Activated naive CD4-positive, alpha-beta T cell treated with anti-CD3 and anti-CD28 coated beads, Interleukin-2, amount 50 U/mL, for 24 hours (primary cell): Measurements from ENCODE around the gene PACS2.
A peak's percentile ranks its signal among the peaks of the same experiment; 100 is the strongest.
"Not testable (repeated sequence)": the region's sequence is repeated elsewhere in the genome, so short reads cannot be mapped to it uniquely, and the experiment has no call there.

Source experiments
- H3K27ac Mint-ChIP-seq: one replicate; pipeline ENCODE4 v1.8.0; 2021; ENCODE audit warnings: mild to moderate bottlenecking, mixed read lengths
- H3K27me3 Mint-ChIP-seq: one replicate; pipeline ENCODE4 v1.8.0; 2021; ENCODE audit warnings: mixed read lengths
- H3K36me3 Mint-ChIP-seq: one replicate; pipeline ENCODE4 v1.8.0; 2021; ENCODE audit warnings: mixed read lengths
- H3K4me1 Mint-ChIP-seq: one replicate; pipeline ENCODE4 v1.8.0; 2021; ENCODE audit warnings: mixed read lengths
- H3K4me3 Mint-ChIP-seq: one replicate; pipeline ENCODE4 v1.8.0; 2021; ENCODE audit warnings: mild to moderate bottlenecking, mixed read lengths
- H3K9me3 Mint-ChIP-seq: one replicate; pipeline ENCODE4 v1.8.0; 2021; ENCODE audit warnings: mixed read lengths

Gene PACS2

DNA sequence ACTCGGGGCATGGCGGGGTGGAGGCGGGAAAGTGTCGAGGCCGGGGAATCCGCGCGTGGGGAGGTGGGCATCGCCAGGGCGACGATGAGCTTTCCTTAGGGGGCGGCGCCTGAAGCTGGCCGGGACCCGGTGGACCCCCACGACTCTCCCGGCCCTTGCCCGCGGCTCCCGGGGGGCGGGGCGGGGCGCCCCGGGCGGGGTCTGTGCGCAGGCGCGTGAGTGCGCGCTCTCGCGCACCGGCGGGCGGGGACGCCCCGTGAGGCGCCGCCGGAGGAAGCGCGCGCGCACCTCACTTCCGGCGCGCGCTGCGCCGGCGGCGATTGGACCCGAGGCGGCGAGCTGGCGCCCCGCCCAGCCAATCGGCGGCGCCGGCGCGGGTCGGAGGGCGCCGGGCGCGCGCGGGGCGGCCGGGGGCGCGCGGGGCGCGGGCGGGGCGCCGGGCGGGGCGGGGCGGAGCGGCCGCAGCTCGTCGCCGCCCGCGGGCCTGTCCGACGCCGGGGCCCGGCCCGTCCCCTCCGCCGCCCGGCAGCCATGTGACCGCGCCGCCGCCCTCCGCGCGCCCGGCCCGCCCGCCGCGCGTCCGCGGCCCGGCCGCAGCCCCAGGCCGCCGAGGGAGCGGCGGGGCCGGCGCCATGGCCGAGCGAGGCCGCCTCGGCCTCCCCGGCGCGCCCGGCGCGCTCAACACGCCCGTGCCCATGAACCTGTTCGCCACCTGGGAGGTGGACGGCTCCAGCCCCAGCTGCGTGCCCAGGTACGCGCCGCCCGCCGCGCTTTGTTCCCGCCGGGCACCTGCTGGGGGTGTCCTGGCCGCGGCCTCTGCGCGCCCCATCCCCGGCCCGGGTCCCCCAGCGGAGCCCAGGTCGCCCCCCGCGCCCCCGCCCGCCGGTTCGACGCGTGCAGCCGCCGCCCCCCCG lies at the start of gene PACS2:
TSS of gene PACS2 (plus strand) at position 462 of the 914 bp plus-strand sequence. CDS start at position 633, 171 bp downstream.
- no peaks in the 10 kb centered on the region for H3K9me3 Mint-ChIP-seq
- H3K27me3 Mint-ChIP-seq, result no peaks in the 10 kb centered on the region
- H3K4me1 Mint-ChIP-seq, result peaks cover 29% of the 10 kb centered on the region
- H3K36me3 Mint-ChIP-seq, result no peaks in the 10 kb centered on the region
- H3K27ac Mint-ChIP-seq, result peak within 1 kb of the TSS; percentile 59
- peak within 1 kb of the TSS; percentile 93 for H3K4me3 Mint-ChIP-seq

DNA sequence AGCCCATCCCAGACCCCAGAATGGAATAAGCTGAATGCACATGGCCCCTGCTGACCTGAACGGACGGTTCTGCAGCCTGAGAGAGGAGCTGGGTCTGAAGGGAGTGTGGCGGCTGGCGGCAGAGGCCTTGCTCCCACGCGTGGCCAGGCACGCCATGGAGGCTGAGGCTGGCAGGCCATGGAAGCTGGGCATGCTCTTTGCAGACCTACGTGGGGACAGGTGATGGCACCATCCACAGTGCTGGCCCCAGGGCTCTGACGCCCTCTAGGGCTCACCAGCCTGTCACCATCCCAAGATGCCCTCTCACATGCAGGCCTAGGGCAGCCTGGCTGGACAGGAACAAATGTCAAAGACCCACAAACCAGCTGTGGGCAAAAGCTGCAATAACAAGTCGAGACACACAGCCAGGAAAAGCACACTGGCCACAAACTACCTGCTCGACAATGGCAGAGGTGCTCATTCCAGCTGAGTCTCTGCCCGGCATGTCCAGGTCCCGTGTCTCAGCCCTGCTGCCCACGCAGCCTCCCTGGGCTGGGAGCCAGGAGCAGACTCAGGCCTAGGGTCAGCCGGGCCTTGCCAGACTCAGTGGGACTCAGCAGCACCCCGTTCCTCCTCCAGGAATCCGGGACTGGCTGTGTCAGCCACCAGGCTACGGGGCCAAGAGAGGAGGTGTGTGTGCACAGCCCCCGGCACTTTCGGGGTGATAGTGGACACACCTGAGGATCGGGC lies 46.6 kb upstream of the PACS2 start:
- Mint-ChIP-seq H3K27me3 (no peaks in the 10 kb centered on the region), H3K36me3 (peaks cover 7% of the 10 kb centered on the region), H3K4me1 (peaks cover 5% of the 10 kb centered on the region), H3K9me3 (no peaks in the 10 kb centered on the region), H3K4me3 (no peak overlapping the region), H3K27ac (no peak overlapping the region)

DNA sequence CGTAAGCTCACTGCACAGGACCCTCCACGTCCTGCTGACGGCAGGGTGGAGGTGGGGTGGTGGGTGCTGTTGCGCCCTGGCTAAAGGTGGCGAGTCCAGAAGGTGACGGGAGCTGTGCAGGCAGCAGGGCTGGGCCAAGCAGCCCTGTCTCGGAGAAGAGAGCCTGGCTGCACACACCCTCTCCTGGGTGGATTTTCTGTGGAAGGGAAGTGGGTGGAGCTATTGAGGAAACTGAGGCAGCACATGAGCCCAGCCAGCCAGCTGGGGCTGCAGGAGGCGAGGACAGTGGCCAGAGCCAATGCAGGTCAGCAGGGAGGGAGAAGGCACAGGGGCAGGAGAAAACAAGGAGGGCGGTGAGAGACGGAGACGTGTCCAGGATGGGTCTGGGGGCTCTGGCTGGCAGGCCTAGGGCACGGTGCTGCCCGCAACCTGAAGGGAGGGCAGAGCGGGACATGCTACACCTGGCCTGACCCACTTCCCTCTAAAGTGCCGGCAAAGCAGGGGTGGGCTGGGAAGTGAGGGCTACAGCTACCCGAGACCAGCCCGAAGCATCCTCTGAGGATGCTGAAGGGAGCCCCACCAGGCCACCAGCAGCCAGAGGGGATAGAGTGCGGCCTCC lies 45.7 kb upstream of the PACS2 start:
- Mint-ChIP-seq H3K27ac (no peak overlapping the region), H3K4me1 (peaks cover 5% of the 10 kb centered on the region), H3K27me3 (no peaks in the 10 kb centered on the region)

DNA sequence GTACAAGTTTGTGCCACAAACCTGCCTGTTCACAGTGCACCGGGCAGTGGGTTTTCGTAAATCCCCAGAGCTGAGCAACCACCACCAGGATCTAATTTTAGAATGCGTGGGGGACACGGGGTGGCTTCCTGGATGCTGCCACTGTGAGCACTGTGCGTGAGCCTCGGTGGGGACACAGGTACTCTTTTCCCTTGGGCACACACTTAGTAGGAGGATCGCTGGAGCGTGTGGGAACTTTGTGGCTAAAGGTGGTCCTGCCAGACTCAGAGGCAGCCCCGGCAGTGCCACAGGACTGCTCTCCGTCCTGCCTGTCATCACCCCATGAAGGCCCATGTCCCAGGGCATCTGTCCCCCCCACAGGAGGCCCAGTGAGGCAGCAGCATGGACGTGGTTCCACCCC lies 45.1 kb upstream of the PACS2 start:
- H3K27me3 Mint-ChIP-seq, result no peaks in the 10 kb centered on the region
- H3K36me3 Mint-ChIP-seq, result peaks cover 5% of the 10 kb centered on the region
- peaks cover 5% of the 10 kb centered on the region for H3K4me1 Mint-ChIP-seq
- no peak overlapping the region for H3K4me3 Mint-ChIP-seq
- no peak overlapping the region for H3K27ac Mint-ChIP-seq
- no peaks in the 10 kb centered on the region for H3K9me3 Mint-ChIP-seq

More for the DNA sequence above, 45.7 kb upstream of the PACS2 start:
- Mint-ChIP-seq H3K4me3 (no peak overlapping the region), H3K9me3 (no peaks in the 10 kb centered on the region), H3K36me3 (peaks cover 6% of the 10 kb centered on the region)

DNA sequence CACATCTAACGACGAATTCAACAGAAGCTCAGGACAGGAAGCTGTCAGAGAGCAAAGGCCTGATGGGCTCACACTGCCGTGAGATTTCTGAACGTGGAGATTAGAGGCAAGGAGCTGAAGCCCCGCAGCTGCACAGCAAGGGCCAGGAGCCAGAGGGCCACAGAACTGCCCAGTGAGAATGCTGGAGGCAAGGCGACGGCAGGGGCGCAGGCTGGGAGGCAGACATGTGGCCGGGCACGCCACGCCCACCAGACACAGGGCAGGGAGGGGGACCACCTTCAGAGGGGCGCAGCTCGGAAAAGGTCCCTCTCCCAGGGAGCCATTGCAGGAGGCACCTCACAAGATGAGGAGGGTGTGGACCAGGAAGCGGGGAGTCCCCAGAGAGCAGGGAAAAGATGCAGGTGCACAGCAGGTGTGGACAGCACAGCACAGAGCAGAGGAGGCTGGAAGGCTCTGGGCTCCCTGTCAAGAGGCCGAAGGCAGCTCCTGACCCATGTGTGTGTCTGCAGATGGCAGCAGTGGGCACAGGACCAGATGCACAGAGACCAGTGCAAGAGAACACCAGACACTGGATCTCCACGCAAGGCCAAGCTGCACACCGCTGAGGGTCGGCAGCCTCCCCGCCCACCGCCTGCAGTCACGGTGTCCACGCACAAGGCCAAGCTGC lies 43.2 kb upstream of the PACS2 start:
- Mint-ChIP-seq H3K27ac (no peak overlapping the region), H3K9me3 (no peaks in the 10 kb centered on the region), H3K4me1 (peaks cover 9% of the 10 kb centered on the region), H3K4me3 (no peak overlapping the region), H3K27me3 (no peaks in the 10 kb centered on the region), H3K36me3 (peaks cover 3% of the 10 kb centered on the region)

DNA sequence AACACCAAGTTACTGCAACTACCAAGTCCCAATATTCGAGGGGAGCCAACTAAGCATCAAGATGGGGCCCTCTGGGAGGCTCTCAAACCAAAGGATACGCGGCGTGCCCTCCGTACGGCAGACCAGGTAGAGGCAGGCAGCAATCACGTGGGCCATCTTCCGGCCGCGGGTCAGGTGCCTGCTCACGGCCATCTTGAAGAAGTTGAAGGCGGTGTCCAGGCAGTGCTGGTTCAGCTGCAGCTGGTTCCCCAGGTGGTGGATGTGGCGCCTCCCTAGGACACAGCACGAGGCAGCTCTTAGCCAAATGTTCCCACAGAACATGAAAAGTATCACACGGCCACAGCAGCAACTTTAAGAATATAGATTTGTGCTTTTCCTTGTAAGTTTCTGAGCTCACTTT lies 41.9 kb upstream of the PACS2 start:
- Mint-ChIP-seq H3K4me3 (no peak overlapping the region), H3K4me1 (peaks cover 9% of the 10 kb centered on the region), H3K9me3 (no peaks in the 10 kb centered on the region), H3K36me3 (peaks cover 3% of the 10 kb centered on the region), H3K27me3 (no peaks in the 10 kb centered on the region), H3K27ac (no peak overlapping the region)

DNA sequence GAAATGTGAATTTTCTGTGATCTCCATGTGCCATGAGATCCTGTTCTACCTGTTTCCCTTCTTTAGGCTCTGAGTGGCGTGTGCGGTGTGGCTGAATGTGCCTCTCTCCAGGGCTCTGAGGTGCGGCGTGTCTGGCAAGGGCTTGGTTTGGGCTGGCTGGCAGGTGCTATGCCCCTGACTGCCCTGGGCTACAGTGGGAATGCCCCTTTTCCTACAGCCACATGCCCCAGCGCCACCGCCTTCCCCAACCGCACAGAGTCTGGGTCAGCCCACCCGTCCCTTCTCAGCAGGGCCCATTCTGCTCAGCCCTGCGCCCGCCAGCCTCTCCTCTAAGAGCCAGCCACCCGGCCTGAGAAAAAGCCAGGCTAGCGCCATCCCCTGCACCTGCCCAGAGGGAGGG lies 41.5 kb upstream of the PACS2 start:
- Mint-ChIP-seq H3K4me3 (no peak overlapping the region), H3K27ac (no peak overlapping the region), H3K36me3 (peaks cover 3% of the 10 kb centered on the region), H3K4me1 (peaks cover 9% of the 10 kb centered on the region), H3K9me3 (no peaks in the 10 kb centered on the region), H3K27me3 (no peaks in the 10 kb centered on the region)

DNA sequence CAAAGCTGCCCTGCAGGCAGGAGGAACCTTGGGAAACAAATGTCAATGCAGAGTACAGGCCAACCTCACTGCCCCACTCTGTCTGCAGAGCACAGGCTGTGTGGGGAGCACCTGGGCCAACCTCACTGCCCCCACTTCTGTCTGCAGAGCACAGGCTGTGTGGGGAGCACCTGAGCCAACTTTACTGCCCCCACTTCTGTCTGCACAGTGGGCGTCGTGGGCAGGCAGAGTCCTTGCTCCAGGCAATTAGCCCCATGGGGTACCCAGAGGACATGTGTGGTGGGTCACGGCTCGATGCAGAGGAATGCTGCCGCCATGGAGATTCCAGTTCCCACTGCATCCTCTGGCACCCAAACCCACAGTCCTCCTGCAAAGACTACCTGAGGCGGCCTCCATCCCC lies 39.9 kb upstream of the PACS2 start:
- H3K4me3 Mint-ChIP-seq, result no peak overlapping the region
- peaks cover 9% of the 10 kb centered on the region for H3K4me1 Mint-ChIP-seq
- no peaks in the 10 kb centered on the region for H3K9me3 Mint-ChIP-seq
- no peak overlapping the region for H3K27ac Mint-ChIP-seq
- no peaks in the 10 kb centered on the region for H3K27me3 Mint-ChIP-seq
- peaks cover 1% of the 10 kb centered on the region for H3K36me3 Mint-ChIP-seq

DNA sequence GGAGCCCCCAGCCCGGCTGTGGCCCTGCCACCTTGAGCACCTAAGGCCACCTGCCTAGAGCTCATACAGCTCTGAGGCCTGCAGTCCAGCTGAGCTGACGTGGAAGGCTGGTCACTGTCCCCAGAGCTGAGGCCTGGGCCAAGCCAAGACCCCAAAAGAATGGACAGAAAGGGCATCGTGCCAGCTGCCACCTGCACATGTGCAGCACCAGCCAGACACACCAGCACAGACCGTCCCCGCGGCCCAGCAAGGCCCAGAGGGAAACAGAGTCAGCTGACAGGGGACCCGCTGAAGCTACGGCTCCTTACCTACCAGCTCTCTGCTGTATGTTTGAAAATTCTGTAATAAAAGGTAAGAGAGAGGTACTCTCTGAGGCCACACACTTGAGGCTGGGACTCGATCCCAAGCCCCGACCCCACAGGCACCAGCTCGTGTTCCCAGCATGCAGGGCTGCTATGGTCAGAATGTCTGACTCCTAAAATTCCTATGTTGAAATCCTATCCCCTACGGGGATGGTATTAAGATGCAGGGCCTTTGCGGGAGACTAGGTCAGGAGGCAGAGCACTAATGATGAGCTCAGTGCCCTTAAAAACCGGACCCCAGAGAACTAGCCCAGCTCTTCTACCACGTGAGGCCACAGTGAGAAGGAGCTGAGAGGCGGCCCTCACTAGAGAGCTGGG lies 39.1 kb upstream of the PACS2 start:
- Mint-ChIP-seq H3K27ac (no peak overlapping the region), H3K9me3 (no peaks in the 10 kb centered on the region), H3K4me1 (peaks cover 9% of the 10 kb centered on the region), H3K36me3 (peaks cover 1% of the 10 kb centered on the region), H3K4me3 (no peak overlapping the region), H3K27me3 (no peaks in the 10 kb centered on the region)

DNA sequence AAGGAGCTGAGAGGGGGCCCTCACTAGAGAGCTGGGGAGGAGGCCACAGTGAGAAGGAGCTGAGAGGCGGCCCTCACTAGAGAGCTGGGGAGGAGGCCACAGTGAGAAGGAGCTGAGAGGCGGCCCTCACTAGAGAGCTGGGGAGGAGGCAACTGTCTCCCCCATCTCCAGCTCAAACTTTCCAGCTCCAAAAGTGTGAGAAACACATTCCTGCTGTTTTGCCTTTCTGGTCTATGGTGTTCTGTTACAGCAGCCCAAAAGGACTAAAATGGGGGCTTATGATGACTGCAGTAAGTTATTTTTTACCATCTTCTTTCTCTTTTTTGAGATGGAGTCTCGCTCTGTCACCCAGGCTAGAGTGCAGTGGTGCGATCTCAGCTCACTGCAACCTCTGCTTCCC lies 37.1 kb upstream of the PACS2 start:
- H3K4me3 Mint-ChIP-seq, H3K27ac Mint-ChIP-seq, H3K36me3 Mint-ChIP-seq, H3K27me3 Mint-ChIP-seq, H3K9me3 Mint-ChIP-seq: not testable (repeated sequence)
- H3K4me1 Mint-ChIP-seq, result peaks cover 13% of the 10 kb centered on the region

DNA sequence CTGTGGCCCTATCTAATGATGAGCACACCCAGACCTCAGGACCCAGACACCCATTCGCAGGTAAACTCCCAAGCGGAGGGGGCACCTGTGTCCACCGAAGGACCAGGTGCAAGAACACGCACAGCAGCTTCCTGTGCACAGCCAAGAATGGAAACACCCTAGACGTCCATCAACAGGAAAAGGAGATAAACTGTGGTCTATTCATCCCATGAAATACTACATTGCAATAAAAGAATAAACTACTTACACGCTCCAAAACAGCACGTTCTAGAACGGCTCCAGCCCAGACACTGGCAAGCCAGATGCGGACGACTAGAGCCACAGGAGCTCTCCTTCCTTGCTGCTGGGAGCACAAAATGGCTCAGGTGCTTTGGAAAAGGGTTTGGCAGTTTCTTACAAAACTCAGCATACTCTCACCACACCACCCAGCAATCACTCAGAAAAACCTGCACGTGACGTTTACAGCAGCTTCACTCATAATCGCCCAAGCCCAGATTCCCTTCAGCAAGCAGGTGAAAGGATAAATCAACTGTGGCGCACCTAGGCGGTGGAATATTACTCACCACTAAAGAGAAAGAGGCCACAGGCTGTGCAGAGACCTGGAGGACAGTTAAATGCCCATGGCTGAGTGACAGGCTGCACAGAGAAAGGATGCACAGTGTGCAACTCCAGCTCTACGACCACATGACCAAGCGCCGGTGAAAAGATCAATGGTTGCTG lies 34.7 kb upstream of the PACS2 start:
- peaks cover 28% of the 10 kb centered on the region for H3K4me1 Mint-ChIP-seq
- no peaks in the 10 kb centered on the region for H3K27me3 Mint-ChIP-seq
- H3K9me3 Mint-ChIP-seq, result no peaks in the 10 kb centered on the region
- H3K27ac Mint-ChIP-seq, result no peak overlapping the region
- H3K36me3 Mint-ChIP-seq, result no peaks in the 10 kb centered on the region
- H3K4me3 Mint-ChIP-seq, result no peak overlapping the region

DNA sequence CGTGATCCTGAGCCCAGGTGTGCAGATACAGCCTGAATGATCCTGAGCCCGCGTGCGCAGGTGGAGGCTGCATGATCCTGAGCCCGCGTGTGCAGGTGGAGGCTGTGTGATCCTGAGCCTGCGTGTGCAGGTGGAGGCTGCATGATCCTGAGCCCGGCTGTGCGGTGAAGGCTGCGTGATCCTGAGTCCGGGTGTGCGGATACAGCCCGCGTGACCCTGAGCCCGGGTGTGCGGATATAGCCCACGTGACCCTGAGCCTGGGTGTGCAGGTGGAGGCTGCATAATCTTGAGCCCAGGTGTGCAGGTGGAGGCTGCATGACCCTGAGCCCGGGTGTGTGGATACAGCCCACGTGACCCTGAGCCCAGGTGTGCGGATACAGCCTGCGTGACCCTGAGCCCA lies 34.0 kb upstream of the PACS2 start:
- Mint-ChIP-seq H3K36me3 (no peaks in the 10 kb centered on the region), H3K27me3 (no peaks in the 10 kb centered on the region), H3K4me3 (no peak overlapping the region), H3K4me1 (peaks cover 33% of the 10 kb centered on the region), H3K9me3 (no peaks in the 10 kb centered on the region), H3K27ac (no peak overlapping the region)

DNA sequence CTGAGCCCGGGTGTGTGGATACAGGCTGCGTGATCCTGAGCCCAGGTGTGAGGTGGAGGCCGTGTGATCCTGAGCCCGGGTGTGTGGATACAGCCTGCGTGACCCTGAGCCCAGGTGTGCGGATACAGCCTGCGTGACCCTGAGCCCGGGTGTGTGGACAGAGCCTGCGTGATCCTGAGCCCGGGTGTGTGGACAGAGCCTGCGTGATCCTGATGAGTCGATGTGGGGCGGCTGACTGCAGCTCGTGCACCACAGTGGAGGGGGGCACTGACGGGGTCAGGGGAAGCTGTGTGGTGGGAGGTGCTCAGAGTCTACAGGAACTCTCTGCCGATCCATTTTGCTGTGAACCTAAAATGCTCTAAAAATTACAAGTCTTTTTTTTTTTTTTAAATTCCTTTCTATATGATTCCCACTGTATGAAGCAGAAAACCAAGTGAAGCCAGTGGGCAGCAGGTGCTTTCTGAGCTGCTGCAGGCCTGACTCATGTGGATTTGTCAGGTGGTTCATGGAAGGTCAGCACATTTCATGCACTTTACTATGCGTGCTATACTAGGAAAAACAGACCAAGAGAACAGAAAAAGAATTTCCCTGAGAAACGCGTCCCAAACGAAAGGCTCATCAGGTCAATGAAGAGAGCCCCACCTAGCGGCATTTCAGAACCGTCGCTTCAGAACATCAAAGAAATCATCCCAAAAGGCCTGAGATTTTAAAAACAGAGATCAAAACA lies 33.0 kb upstream of the PACS2 start:
- H3K36me3 Mint-ChIP-seq, result no peaks in the 10 kb centered on the region
- H3K27me3 Mint-ChIP-seq, result no peaks in the 10 kb centered on the region
- no peaks in the 10 kb centered on the region for H3K9me3 Mint-ChIP-seq
- peaks cover 34% of the 10 kb centered on the region for H3K4me1 Mint-ChIP-seq
- H3K27ac Mint-ChIP-seq, result no peak overlapping the region
- H3K4me3 Mint-ChIP-seq, result no peak overlapping the region

DNA sequence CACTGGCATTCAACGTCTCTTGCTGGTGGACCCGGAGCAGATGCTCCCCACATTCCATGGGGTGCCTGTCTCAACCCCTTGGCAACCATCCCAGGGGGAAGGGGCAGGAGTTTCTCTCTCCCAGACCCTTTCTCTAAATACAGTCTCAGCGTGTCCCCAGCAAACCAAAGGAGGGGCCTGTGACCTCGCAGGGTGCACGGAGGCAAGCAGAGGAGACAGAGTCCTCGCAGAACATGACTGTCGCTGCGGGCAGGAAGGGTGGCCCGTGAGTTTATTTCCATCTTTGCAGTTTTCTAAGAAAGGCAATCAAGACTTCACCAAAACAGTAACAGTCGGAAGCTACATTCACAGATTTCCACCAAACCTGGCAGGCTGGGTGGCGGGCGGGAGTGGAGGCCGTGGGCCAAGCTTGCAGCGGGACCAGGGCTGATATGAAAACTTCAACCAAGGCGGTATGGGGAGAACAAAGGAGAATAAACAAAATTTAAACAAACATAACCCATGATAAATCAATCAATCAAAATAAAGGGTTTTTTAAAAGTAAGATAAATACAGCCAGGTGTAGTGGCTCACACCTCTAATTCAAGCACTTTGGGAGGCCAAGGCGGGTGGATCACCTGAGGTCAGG lies 32.3 kb upstream of the PACS2 start:
- H3K4me3 Mint-ChIP-seq, result no peak overlapping the region
- H3K36me3 Mint-ChIP-seq, result no peaks in the 10 kb centered on the region

More for the DNA sequence above, 32.3 kb upstream of the PACS2 start:
- H3K27me3 Mint-ChIP-seq, result no peaks in the 10 kb centered on the region
- no peak overlapping the region for H3K27ac Mint-ChIP-seq
- no peaks in the 10 kb centered on the region for H3K9me3 Mint-ChIP-seq
- peaks cover 36% of the 10 kb centered on the region for H3K4me1 Mint-ChIP-seq
